ENCODE measurements around the gene RRAGC. TPM values are rescaled to one million over a fixed set of nuclear protein-coding genes. Genes with fewer than 3 reads are reported as not detected.

RRAGC gene
- total RNA-seq, 1 donor from 2014 or later: 3.3 TPM

DNA sequence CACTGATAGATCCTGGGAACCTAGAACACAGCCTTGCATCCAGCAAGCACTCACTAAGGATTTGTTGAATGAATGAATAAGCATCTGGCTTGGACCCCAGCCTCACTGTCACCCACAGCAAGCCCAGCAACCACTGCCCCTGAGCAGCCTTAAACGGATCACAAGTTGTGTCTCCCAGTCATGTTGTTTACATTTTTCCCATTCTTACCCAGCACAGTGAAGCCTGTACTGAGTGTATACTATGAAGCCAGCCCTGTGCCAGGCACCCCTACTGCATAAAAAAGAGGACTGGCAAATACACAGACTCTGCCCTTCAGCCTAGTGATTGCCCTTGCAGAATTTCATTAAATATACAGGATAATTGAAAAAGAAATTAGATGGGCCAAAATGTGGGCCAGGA lies 30.2 kb downstream of the RRAGC start:
- no peak overlapping the region for H3K4me3 ChIP-seq (ENCODE audit: low read depth, low read length)
- TF ChIP-seq, protein P1, sequence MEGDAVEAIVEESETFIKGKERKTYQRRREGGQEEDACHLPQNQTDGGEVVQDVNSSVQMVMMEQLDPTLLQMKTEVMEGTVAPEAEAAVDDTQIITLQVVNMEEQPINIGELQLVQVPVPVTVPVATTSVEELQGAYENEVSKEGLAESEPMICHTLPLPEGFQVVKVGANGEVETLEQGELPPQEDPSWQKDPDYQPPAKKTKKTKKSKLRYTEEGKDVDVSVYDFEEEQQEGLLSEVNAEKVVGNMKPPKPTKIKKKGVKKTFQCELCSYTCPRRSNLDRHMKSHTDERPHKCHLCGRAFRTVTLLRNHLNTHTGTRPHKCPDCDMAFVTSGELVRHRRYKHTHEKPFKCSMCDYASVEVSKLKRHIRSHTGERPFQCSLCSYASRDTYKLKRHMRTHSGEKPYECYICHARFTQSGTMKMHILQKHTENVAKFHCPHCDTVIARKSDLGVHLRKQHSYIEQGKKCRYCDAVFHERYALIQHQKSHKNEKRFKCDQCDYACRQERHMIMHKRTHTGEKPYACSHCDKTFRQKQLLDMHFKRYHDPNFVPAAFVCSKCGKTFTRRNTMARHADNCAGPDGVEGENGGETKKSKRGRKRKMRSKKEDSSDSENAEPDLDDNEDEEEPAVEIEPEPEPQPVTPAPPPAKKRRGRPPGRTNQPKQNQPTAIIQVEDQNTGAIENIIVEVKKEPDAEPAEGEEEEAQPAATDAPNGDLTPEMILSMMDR (conservative IDR thresholded peaks at IDR 0.05; ENCODE audit: low read depth, low read length): no peak
- DNase-seq (ENCODE audit: low read depth): no peak

- TF ChIP-seq, protein P1 (conservative IDR thresholded peaks at IDR 0.05; ENCODE audit: low read depth, low read length): no peak
- no peak overlapping the region for H3K4me3 ChIP-seq (ENCODE audit: low read depth, low read length)
- no peak for DNase-seq (ENCODE audit: low read depth)
Measured at GRCh38 chr1:38827318-38827717, 32.3 kb downstream of the RRAGC start.

GRCh38 chr1:38826886-38827285 lies 32.7 kb downstream of the RRAGC start:
- no peak for DNase-seq (ENCODE audit: low read depth)
- no peak overlapping the region for H3K4me3 ChIP-seq (ENCODE audit: low read depth, low read length)
- TF ChIP-seq, protein P1 (conservative IDR thresholded peaks at IDR 0.05; ENCODE audit: low read depth, low read length): no peak

DNA sequence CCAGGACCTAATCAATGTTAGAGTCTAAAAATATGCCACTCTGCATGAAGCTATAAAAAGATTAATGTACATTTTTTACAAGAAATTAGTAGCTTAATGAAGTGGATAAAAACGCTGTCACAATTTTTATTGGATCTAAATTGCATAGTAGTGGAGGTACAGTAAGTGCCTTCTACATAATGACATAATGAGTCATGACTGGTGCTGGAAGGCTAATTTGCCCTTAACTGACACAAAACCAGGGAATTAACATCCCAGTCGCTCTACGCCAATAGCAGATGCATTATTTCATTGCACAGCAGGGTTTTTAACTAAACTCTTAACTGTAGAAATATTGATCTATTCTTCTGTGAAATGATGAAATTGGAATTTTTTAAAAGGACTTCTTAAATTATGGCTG lies 33.3 kb downstream of the RRAGC start:
- H3K4me3 ChIP-seq (ENCODE audit: low read depth, low read length): no peak overlapping the region
- DNase-seq (ENCODE audit: low read depth): no peak
- TF ChIP-seq, protein P1 (conservative IDR thresholded peaks at IDR 0.05; ENCODE audit: low read depth, low read length): no peak

- DNase-seq (ENCODE audit: low read depth): no peak
- TF ChIP-seq, protein P1 (conservative IDR thresholded peaks at IDR 0.05; ENCODE audit: low read depth, low read length): no peak
- no peak overlapping the region for H3K4me3 ChIP-seq (ENCODE audit: low read depth, low read length)
Measured at GRCh38 chr1:38820860-38821259, 38.7 kb downstream of the RRAGC start.

GRCh38 chr1:38819516-38819915 lies 40.1 kb downstream of the RRAGC start:
- H3K4me3 ChIP-seq (ENCODE audit: low read depth, low read length): no peak overlapping the region
- no peak for DNase-seq (ENCODE audit: low read depth)
- TF ChIP-seq, protein P1 (conservative IDR thresholded peaks at IDR 0.05; ENCODE audit: low read depth, low read length): no peak

DNA sequence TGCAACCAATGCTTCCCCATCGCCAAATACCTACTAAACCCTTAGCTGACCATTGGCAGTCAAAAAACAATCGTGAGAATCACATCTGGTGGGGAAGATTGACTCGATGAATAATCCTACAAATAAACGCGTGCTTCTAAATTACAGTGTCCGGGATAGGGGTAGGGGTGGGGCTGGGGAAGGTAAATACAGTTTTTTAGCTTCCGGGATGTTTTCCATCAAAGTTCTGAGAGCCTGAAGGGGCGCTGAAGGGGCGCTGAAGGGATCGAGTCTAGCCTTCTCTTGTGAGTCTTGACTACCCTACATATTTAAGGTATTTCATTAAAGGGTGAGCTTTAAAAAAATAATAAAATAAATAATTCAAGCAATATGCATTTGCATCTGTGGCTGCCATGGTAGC lies 40.5 kb downstream of the RRAGC start:
- no peak overlapping the region for H3K4me3 ChIP-seq (ENCODE audit: low read depth, low read length)
- no peak for DNase-seq (ENCODE audit: low read depth)
- TF ChIP-seq, protein P1 (conservative IDR thresholded peaks at IDR 0.05; ENCODE audit: low read depth, low read length): no peak
